Measurements from ENCODE around the gene TMSB10.
"Not testable (repeated sequence)": the region's sequence is repeated elsewhere in the genome, so short reads cannot be mapped to it uniquely, and the experiment has no call there.

TMSB10 gene

DNA sequence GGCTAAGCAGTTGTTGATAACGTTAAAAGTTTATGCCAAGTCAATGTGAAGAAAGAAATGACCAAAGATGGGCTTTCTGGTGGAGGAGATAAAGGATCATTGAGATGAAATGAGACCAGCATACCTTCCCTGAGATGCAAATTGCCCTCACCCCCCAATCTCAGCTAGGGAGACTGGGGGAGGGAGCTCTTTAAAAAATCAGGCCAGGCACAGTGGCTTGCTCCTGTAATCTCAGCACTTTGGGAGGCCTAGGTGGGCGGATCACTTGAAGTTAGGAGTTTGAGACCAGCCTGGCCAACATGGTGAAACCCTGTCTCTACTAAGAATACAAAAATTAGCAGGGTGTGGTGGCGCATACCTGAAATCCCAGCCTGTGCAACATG is 34.6 kb downstream of the TMSB10 start:
- DNase-seq: no peak

GRCh38 chr2:84940831-84941412 is 35.5 kb downstream of the TMSB10 start:
- no peak for DNase-seq

DNA sequence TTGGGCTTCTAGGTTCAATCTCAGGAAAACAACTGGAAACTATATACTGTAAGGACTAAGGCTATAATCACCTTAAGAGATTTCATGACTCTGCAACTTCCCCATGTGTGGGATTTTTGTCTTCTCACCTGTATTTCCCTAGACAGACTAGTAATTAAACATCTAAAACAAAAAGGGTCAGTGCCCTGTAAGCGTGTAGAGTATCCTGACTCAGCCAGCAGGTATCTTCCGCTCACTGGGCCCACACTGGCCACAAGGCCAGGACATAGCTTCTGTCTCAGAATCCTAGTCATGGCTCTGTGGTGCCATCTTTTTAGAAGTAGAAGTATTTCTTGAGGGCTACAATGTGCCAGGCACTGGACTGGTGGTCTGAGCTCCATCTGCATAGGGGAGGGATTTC is 36.7 kb downstream of the TMSB10 start:
- no peak for DNase-seq

- no peak for DNase-seq
Measured at GRCh38 chr2:84942964-84943421, 37.5 kb downstream of the TMSB10 start.

DNA sequence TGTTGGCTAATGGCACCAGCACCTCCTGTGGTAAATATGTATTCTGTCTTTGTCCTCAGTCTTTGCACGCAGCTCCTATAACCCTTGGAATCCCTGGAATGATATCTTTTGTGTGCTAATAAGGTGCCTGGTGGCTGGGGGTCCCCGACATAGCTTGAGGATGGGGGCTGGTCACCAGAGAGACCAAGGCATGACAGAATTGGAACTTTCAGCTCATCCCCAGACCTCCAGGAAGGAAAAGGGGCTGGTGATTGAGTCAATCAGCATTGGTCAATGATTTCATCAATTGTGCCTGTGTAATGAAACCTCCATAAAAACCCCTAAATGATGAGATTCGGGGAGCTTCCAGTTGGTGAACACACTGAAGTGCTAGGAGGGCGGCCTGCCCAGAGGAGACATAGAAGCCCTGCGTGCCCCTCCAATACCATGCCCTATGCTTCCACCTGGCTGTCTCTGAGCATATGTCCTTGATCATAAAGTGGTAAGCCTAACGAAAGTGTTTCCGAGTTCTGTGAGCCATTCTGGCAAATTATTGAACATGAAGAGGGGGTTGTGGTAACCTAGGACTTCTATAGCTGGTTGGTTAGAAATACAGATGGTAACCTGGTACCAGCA is 38.9 kb downstream of the TMSB10 start:
- no peak for DNase-seq

GRCh38 chr2:84945838-84946203 is 40.4 kb downstream of the TMSB10 start:
- DNase-seq: not testable (repeated sequence)

DNA sequence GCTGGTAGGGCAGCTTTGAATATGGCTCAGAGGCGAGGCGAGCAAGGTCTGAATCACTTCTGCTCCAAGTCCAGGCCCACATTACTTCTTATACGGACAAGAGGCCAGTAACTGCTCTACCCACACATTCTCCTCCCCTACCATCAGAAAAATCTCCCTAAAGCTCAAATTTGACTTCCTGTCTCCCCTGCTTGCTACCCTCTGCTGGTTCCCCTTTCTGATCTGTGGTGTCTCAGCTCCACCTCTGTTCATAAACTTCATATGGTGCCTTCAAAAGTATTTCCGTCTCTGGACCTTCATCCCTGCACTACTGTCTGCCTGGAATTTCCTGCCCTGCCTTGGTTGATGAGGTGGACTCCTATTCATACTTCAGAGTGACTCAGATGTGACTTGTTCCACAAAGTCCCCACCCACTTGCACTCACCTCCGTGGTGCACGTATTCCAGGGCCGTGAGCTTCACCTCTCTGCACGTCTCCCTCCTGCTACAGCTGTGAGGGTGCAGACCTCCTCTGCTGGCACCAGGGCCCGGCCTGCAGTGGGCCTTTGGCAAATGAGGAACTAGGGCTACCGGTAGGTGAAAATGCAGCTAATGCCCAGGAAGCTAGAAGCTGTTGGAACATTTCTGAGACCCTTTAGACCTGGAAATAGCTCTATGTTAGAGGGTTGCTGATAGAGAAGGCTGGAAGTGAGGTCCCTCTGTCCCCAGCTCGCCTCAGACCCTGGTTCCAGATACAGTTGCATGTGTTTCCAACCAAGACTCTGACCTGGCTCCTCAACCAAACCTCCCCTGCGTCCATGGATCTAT is 41.0 kb downstream of the TMSB10 start:
- DNase-seq: peak; percentile 82

- DNase-seq: no peak
Measured at GRCh38 chr2:84947010-84947593, 41.6 kb downstream of the TMSB10 start.

- no peak for DNase-seq
Measured at GRCh38 chr2:84953535-84953934, 48.1 kb downstream of the TMSB10 start.

DNA sequence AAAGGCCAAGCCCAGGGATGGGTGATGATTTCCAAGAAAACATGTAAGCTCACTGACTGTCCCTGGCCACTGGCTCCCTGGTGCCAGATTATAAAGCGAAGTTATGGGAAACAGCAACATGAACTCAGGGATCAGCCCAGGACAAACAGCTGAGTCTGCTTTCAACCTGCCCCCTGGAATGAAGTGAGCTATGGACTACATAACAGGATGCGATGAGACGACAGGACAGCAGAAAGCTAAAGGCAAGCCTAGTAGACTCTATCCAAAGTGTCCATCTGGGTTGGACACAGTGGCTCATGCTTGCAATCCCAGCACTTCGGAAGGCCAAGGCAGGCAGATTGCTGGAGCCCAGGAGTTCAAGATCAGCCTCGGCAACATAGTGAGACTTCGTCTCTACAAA is 48.9 kb downstream of the TMSB10 start:
- no peak for DNase-seq

Data from stimulated activated CD8-positive, alpha-beta memory T cell treated with anti-CD3 and anti-CD28 coated beads, Interleukin-4, amount 100 ng/mL, for 48 hours (primary cell).